ENCODE results near the gene SLC25A23.

- TF ChIP-seq POLR2A (IDR thresholded peaks at IDR 0.05; ENCODE audit: low read length) = no peak
- TF ChIP-seq GATA1 (IDR thresholded peaks at IDR 0.05; ENCODE audit: low read depth, low read length) = no peak
Measured at GRCh38 chr19:6476896-6477431, 17.4 kb upstream of the SLC25A23 start.
